Activated CD8-positive, alpha-beta memory T cell treated with anti-CD3 and anti-CD28 coated beads for 4 hours (primary cell): ENCODE measurements around the gene ASPG.

Source experiments
- DNase-seq, 2 donors: peaks; one replicate each; pipeline ENCODE4 v3.0.0-alpha.2; 2020; ENCODE audit warnings: low read depth in 2 of 2

The ASPG gene

DNA sequence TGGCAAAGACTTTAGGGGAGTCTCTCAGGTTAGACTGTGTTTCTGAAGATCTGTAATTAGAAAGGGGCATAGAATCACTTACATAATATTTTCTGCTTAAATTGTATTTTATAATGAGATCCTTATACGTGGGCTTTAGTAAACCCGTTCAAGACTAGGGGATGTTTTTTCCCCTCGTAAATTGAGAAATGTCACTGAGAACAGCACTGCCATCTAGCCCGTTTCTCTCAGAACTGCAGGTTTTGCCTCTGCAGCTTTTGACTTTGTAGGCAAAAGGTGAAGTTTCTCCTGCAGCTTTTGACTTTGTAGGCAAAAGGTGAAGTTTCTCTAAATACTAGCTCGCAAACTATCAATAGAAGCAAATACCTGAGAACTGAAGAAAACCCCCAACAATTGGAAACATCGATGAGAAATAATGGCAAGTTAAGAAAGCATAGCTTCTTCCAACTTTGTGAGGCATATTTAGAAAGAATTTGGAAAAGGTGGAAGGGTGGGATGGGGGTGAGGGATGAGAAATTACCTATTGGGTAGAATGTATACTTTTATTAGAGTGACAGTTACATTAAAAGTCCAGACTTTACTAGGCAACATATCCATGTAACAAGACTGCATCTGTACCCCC lies 9.9 kb upstream of the ASPG start:
- DNase-seq: no peak

GRCh38 chr14:104076743-104077142 lies 8.8 kb upstream of the ASPG start:
- no peak for DNase-seq

GRCh38 chr14:104078031-104078455 lies 7.5 kb upstream of the ASPG start:
- peak; percentile 63 to 65 for DNase-seq

- DNase-seq: no peak
Observed at GRCh38 chr14:104080376-104081260, 4.9 kb upstream of the ASPG start.

DNA sequence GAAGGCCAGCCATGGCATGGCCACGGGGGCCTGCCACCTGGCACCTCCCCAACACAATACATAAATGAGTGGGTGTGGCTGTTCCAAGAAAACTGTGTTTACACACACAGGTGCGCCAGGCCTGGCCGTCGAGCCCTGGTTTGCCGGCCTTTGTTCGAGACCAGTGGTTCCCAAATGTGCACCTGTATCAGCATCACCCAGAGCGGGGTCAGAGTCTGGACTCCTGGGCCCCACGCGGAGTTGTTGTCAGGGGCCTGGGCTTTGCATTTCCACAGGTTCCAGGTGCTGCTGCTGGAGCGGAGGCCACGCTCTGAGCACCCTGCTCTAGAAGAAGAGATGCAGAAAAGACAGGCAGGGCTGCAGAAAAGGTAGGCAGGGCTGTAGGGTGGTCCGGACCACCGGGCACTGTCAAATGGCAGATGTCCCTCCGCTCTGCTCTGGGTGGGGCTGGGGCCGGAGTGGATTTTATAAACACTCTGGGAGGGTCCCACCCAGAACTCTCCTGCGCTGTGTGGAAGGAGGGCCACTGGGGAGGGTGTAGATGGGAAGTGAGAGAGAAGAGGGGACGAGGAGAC lies 4.2 kb upstream of the ASPG start:
- no peak for DNase-seq

DNA sequence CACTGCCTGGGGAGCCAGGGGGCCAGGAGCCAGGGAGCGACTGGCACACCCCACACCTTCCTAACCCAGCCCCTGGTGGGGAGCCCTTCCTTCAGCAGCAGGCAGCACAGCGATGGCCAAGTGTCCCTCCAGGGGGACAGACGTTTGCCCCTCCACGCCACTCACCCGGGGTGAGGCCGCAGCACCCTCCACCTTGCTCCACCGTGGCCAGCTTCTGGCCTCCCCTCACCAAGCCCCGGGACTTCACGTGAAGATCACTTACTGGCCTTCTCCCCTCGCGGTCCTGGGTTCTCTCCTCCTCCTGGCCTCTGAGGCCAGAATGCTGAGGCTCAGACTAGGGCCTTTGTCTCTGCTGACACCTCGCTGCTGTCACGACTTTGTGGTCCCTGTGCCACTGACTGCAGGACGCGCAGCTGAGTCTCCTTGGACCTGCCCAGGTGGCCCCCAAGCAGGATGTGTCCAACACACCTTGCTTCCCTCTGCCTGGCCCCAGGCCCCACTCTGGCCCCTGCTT lies 3.5 kb upstream of the ASPG start:
- DNase-seq: no peak

DNA sequence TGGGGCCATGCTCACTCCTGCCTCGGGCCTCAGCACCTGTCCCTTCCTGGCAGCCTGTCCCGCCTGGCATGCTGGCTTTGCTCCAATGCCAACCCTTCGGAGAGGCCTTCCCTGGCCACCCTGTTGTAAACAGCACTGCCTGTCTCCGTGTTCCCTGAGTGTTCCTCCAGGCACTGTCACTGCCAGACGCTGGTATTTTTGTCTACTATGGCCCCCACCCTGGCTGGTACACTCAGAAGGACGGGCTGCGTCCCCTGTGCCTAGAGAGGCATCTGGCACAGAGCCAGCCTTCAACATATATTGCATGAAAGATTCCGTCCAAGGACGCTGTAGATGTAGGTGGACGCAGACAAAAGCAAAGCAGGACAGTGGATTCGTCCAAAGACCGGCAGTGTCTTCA lies 2.7 kb upstream of the ASPG start:
- no peak for DNase-seq

DNA sequence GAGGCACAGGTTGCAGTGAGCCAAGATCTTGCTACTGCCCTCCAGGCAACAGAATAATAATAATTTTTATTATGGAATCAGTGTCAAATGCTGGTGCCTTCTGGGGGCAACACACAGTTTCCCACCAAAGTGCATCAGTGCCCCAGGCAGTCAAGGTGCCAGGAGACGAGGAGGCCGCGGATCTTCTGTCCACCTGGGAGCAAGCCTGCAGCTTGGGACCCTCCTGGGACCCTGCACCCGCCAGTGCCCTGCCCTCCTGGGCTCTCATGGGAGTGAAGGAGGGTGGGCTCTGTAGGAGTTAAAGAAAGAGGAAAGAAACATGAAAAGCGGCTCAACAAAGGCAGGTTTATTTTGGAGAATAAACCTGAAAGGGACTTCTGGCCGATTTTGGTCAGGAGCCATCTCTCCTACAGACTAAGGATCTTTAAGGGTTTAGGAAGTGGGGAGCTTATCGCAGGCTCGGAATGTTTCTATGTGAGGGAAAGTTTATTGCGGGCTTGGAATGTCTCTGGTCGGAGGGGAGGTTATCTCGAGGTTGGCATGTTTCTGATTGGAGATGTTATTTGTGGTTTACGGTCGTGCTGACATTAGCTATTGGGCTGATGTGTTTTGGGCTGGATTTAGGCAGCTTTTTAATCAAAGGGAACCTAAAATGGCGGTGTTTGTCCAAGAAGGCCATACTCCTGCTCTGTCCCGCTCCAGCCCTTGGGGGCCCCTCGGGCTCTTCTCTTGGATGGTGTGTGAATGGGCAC lies 1.1 kb upstream of the ASPG start:
- DNase-seq: no peak

DNA sequence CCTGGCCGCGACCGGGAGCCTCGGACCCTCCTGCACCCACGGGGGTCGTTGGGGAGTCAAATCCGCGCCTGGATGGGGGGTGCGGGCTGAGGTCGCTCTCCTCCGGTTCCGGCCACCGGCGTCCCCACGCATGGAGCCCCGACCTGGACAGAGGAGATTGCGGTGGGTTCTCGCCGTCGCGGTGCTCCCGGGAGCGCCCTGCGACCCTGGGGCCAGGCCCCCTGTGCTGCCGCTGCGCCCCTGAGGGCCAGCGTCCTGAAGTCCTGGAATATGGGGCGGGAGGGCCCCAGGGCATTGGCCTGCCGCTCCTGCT lies 345 bp downstream of the ASPG start:
- DNase-seq: no peak

DNA sequence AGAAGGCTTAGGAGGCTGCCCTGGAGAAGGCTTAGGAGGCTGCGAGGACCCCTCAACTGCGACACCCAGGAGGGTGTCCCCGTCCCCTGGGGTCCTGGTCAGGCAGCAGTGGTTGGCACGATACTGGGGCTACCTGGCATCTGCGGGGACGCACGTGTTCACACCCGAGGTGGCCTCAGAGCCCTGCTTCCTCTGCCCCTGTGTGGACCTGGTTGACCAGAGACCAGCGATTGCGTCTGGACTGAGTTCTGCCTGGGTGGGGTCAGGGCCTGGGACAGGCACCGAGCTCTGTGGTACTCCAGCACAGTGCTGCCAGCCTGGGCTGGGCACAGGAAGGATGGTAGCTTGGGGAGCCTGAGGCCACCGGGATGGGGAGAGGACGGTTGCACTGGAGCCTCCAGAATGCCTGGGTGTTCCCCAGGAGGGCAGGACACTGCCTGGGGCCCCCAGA lies 735 bp downstream of the ASPG start:
- DNase-seq: no peak

DNA sequence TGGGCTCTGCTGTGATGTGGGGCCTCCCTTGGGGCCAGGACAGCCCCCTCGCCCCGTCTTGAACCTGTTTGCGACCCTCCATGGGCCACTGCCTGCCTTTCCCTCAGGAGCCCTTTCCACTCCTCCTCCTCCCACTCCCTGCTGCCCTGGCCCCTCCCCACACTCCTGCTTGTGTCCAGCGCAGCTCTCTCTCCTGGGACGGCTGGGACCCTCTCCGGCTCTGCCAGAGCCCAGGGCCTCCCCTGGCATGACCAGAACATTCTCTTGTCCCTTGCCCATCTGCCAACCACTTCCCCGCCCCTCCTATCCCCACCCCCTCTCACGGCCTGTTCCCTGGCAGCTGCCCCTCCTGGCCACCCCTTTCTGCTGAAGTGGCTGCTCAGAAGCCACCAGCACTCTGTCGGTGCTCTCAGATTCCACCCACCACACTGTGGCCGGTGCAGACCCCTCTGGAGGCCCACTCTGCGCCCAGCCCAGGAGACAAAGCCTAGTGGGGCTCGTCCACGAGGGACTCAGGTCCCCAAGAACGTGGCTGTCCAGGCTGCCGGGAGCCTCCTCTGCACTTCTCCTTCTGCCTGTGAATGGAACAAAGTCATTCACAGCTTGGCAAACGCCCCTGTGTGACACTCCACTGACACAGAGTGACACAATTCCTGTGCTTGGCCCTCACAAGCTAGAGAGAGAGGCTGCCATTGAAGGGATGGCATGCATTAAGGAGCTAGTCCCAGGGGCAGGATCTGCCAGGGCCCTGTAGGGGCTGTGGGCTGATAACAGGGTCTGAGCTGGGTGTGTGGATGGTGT lies 1.4 kb downstream of the ASPG start:
- DNase-seq: no peak

DNA sequence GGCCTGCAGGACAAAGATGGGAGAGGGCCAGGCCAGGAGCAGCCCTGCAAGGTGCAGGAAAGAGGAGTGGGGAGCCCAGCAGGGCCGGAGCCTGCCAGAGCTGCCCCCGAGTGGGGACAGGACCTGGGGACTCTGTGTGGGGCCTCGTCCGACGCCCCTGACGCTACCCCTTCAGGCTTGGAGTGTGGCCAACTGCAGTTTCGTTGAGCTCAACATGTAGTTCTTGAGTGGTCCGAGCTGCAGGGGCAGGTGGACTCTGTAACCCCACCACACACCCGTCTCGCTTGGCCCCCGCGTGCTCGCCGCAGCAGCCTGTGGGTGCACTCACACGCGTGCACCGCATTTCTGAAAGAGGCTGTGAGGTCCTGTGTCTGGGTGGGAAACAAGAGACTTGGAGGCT lies 2.0 kb downstream of the ASPG start:
- no peak for DNase-seq

- no peak for DNase-seq
Observed at GRCh38 chr14:104087981-104088850, 2.7 kb downstream of the ASPG start.

GRCh38 chr14:104090071-104090748 lies 4.7 kb downstream of the ASPG start:
- no peak for DNase-seq

- no peak for DNase-seq
Observed at GRCh38 chr14:104091061-104091926, 5.8 kb downstream of the ASPG start.

DNA sequence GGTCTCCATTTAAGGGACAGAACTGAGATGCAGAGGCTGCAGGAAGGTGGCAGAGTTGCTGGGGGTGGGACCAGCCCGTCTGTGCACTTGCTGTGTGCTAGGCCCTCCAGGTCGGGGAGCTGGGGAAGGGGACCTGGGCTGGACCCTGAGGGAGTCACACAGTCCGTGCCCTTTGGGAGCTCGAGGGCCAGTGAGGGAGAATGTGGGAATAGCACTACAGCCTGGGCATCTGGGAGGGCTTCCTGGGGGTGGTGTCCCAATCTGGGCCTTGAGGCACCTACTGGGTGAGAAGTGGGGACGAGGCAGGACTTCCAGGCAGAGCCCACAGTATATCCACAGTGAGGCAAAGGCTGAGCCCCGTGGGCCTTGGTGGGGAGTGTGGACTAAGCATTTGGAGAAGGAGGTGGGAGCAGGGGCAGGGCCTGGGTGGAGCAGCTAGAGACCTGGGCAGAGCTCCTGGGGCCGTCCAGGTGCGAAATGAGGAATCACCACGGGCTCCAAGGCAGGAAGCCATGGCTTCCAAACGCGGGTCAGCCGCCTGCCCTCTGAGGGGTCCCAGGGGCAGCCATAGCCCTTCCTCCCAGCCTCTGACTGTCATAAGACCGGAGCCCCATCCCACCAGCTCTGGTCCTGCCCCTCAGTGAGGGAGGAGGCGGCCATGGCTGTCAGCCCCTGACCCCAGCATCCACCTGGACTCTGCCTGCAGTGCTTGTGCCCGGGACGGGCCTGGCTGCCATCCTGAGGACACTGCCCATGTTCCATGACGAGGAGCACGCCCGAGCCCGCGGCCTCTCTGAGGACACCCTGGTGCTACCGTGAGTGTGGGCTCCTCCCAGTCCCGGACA lies 6.6 kb downstream of the ASPG start:
- no peak for DNase-seq

DNA sequence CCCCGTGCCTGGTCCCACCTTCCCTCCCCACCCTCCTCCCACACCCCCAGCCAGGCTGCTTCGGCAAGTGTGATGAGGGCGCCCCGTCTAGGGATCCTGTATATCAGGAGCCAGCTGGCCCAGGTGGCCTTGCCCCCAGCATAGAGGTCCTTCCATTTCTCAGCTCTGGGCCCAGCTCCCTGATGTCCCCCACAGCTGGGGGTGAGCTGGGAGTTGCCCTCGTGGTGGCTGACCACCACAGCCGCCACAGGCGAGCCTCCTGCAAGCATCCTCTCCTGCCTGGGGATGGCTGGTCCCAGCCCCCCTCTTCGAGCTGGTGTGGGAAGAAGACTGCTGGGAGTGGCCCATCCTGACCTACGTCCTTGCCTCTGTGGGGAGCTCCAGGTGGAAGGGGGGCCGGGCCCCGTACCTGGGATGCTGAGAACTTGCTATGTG lies 7.4 kb downstream of the ASPG start:
- no peak for DNase-seq
